NCI-H446 (cell line): ENCODE measurements around the gene STX1A.

ENCODE experiments used
- DNase-seq, 2 experiments: peaks; one replicate each; lab custom pipeline; 2025; lab: John Stamatoyannopoulos, UW

Gene STX1A

GRCh38 chr7:73718905-73719805 lies at the start of gene STX1A:
STX1A (minus strand) TSS chr7:73719669; CDS start chr7:73719631, 38 bp downstream.
- DNase-seq: peak in 1 of 2 experiments; percentile 51

- no peak for DNase-seq
Measured at GRCh38 chr7:73768641-73769480, 49.4 kb upstream of the STX1A start.

GRCh38 chr7:73766556-73767229 lies 47.2 kb upstream of the STX1A start:
- DNase-seq: no peak

DNA sequence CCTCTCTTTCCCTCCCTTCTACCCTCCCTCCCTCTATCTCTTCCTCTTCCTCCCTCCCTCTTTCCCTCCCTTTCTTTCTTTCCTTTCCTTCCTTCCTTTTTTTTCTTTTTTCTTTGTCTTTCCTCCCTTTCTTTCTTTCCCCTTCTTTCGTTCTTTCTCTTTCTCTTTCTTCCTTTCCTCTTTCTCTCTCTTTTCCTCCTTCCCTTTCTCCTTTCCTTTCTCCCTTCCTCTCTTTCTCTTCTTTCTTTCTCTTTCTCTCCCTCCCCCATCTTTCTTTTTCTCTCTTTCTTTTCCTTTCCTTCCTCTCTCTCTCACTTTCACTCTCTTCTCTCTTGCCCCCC lies 43.2 kb upstream of the STX1A start:
- no peak for DNase-seq

- no peak for DNase-seq
Measured at GRCh38 chr7:73761854-73762658, 42.6 kb upstream of the STX1A start.

DNA sequence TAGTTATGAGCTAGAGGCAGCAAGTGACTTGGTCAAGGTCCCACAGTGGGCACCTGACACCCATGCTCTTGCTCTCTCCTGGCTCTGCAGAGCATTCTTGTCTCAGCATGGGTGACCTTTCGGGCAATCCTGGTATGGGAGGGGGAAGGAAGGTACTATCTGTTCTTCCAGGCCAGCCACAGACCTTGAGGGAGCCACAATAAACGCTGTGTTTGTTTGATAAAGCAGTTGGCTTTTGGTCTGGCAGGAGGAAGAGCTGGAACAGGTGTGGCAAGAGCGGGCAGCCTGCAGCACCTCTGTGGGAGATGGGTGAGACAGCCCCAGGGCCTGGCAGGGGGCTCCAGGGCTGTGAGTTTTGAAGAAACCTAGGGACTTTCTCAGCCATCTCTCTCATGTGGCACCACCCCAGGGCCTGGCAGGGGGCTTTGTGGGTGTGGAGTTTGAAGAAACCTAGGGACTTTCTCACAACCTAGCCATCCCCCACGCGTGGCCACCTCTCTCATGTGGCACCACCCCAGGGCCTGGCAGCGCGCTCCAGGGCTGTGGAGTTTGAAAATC lies 39.2 kb upstream of the STX1A start:
- DNase-seq: no peak

DNA sequence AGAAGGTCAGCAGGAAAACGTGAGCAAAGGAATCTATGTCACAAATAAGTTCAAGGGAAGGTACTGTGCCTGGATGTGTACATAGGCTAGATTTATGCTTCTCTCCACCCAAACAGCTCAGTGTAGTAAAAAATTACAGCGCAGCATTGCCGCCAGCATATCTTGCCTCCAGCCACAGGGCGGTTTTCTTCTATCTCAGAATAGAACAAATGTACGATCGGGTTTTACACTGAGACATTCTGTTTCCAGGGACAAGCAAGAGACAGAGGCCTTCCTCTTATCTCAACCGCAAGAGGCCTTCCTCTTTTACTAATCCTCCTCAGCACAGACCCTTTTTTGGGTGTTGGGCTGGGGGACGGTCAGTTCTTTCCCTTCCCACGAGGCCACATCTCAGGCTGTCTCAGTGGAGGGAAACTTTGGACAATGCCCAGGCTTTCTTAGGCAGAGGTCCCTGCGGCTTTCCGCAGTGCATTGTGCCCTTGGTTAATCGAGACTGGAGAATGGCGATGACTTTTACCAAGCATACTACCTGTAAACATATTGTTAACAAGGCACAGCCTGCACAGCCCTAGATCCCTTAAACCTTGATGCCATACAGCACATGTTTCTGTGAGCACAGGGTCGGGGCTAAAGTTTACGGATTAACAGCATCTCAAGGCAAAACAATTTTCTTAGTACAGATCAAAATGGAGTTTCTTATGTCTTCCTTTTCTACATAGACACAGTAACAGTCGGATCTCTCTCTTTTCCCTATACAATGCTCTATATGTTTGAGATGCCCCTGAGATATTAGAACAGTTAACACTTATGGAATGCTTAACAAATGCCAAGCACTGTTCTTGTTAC lies 30.7 kb upstream of the STX1A start:
- no peak for DNase-seq

DNA sequence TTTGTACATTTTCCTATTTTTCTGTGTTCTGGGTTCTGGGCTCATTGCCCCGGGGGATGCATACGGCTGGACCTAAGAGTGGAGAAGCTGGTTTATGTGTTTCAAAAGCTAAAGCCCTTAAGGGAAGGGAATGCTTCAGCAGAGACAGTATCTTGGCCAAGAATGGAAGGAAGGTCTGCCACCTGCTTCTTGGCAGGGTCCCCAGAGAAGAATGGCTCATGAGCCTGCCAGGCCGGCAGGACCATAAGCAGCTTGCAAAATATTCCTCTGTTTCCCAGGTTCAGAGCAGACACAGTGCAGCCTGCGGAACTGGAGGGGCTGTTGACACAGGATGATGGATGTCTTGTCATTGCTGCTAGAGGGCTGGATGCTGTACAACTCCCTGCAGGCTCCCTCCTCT lies 26.9 kb upstream of the STX1A start:
- DNase-seq: peak in 1 of 2 experiments; percentile 72

DNA sequence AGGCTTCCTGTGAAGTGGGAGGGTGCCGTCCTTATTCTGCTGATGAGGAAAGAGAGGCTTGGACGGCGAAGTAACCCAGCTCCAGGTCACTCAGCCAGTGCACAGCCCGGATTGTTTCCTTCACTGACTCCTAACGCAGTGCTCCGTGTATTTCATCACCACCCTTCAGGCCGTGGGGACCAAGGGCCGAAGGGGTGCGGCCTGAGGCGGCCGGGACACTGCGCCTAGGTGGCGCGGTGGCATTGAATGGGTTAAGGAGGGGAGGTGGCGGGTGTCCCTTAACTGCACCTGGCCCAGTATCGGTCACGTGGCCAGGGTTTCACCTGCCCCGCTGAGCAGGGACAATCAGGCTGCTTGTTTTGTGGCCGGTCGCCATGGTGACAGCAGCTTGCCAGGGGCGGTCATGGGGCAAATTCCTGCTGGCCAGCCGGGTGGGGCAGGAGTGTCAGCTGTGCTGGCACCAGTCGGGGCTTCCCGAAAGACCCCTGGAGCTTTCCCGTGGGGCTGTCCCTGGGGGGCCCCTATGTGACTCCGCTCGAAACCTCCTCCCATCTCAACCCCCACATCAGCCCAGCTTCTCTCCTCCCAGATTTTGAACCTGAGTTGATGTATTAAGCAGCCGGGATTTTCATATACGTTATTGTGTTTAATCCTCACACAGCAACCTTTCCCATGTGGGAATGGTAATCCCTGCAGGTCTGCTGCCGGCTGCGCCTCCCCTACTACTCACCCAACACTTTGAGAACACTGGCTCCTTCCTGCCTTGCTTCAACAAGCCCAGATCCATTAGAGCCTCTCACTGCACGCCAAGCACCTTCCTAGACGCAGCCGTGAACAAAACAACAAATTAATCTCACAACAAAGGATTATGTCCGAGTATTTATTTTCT lies 23.5 kb upstream of the STX1A start:
- DNase-seq: no peak

GRCh38 chr7:73742338-73742752 lies 22.9 kb upstream of the STX1A start:
- DNase-seq: no peak

DNA sequence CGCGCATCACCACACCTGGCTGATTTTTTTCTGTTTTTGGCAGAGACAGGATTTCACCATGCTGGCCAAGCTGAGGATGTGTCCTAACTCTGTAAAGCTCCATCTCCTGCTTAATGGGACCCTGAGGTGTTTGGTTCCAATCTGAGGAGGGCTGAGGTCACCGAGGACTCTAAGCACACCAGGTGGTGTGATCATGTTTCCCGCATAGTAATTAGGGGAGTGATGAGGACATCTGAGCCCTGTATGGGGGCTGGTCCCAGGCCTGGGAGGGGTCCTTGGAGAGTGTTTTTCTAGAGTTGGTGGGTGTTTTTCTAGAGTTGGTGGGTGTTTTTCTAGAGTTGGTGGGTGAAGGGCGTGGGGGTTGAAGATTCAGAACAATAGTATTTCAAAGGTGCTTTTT lies 22.1 kb upstream of the STX1A start:
- no peak for DNase-seq

- no peak for DNase-seq
Measured at GRCh38 chr7:73740771-73741170, 21.3 kb upstream of the STX1A start.

DNA sequence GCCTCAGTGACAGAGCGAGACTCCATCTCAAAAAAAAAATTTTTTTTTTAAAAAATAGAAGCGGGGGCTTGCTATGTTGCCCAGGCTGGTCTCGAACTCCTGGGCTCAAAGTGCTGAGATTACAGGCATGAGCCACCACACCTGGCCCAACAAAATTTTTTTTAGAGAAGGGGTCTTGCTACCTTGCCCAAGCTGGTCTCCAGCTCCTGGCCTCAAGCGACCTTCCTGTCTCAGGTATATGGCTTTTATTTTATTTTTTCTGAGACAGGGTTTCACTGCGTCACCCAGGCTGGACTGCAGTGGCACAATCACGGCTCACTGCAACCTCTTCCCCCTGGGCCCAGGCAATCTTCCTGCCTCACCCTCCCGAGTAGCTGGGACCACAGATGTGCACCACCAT lies 20.7 kb upstream of the STX1A start:
- DNase-seq: no peak

GRCh38 chr7:73739387-73739767 lies 19.9 kb upstream of the STX1A start:
- DNase-seq: no peak

GRCh38 chr7:73738612-73739386 lies 19.3 kb upstream of the STX1A start, which contains the start of gene ABHD11:
ABHD11 (minus strand) TSS chr7:73738802; CDS start chr7:73738770, 32 bp downstream.
- peak; percentile 56 to 89 for DNase-seq

DNA sequence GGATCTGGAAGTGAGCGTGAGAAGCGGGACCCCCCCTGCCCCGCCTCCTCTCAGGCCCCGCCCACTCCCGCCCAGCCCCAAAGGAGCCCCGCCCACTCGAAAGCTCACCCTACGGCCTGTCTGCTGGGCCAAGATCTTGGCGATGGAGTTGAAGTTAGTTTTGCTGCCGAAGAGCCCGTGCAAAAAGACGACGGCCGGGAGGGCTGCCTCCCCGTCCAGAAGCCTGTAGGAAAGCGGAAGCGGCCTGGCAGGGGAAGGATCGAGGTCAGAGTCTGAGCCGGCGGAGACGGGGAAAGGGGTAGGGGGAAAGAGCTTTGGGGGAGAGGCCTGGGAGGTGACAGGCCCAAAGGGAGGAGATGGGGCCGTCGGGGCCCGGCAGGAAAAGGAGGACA lies 18.7 kb upstream of the STX1A start:
- peak in 1 of 2 experiments; percentile 45 for DNase-seq

- DNase-seq: no peak
Measured at GRCh38 chr7:73737491-73738219, 18.2 kb upstream of the STX1A start.

DNA sequence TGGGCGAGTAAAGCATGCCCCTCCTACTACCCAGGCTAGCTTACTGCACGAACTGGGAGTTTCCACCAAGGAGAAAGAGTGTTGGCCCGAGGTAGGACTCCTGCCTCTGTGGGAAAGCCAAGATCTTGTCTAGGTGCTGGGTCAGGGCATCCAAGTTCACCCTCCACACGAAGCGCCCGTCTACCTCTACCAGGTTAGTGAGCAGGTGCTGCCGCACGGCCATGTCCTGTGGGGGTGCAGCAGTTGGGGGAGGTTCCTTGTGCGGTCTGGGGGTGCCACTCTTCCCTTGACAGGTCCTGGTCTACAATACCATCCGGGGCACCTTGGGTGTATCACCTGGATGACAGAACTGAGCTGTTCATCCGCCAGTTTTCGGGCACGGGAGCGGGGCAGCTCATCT lies 17.4 kb upstream of the STX1A start:
- DNase-seq: no peak
